Retina (tissue), 1 donor: ENCODE results near the gene FFAR3.
"Not testable (repeated sequence)": the region's sequence is repeated elsewhere in the genome, so short reads cannot be mapped to it uniquely, and the experiment has no call there.

ENCODE experiments used
- DNase-seq: peaks from one replicate; pipeline ENCODE4 v3.0.0-alpha.2; 2016

FFAR3 gene

GRCh38 chr19:35351411-35352176 lies 6.7 kb upstream of the FFAR3 start:
- DNase-seq: no peak

- DNase-seq: no peak
Measured at GRCh38 chr19:35352177-35352447, 6.1 kb upstream of the FFAR3 start.

DNA sequence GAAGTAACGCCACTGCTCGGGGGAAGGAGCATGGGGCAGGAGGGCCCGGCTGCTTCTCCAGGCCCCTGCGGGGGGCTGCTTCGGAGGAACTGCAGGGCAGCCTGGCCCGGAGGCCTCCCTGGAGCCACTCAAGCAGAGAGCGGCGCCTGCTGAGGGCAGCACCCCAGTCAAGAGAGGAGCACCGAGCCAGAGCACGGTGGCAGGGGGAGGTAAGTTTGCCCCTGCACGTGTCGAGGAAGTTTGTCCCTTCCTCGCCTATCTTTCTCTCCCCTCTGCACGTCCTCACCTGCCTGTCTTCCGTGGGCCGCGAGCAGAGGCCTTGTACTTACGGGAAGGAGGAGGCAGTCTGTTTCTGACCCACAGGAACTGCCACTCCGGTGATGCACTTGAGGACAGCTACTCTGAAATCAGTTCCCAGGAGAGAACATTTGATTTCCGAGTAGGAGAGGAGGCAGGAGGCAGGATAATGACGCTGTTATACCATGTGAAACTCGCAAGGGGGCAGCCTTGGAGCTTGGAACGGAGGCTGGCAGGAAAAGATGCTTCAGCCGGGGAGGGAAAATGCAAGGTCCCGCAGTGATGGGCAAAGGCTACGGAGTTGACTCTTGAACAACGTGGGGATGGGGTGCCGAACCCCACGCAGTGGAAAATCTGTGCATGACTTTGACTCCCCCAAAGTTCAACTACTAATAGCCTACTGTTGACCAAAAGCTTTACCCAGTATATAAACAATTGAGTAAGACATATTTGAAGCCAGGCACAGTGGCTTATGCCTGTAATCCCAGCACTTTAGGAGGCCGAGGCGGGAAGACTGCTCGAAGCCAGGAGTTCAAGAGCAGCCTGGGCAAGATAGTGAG lies 5.6 kb upstream of the FFAR3 start:
- DNase-seq: peak; percentile 86

GRCh38 chr19:35353635-35354034 lies 4.6 kb upstream of the FFAR3 start:
- DNase-seq: peak; percentile 1

DNA sequence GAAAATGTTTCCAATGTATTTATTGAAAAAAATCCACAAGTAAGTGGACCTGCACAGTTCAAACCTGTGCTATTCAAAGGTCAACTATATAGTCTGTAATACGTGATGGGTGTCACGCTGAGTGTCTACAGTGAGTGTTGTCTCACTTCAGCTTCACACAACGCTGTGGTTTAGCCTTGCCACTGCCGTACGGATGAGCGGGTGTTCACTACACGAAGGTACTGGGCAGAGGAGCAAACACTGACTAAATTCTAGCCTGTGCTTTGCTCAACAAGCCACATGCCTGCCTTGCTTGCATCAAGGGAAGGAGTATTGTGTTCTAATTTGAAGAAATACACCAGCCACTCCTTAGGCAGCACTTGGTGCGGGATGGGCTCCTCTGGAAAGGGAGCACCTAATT lies 3.4 kb upstream of the FFAR3 start:
- no peak for DNase-seq

GRCh38 chr19:35355791-35356460 lies 2.3 kb upstream of the FFAR3 start:
- DNase-seq: no peak

DNA sequence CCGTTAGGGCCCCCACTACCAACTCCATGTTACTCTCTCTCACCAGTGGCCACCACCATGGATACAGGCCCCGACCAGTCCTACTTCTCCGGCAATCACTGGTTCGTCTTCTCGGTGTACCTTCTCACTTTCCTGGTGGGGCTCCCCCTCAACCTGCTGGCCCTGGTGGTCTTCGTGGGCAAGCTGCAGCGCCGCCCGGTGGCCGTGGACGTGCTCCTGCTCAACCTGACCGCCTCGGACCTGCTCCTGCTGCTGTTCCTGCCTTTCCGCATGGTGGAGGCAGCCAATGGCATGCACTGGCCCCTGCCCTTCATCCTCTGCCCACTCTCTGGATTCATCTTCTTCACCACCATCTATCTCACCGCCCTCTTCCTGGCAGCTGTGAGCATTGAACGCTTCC lies 574 bp downstream of the FFAR3 start:
- not testable (repeated sequence) for DNase-seq

- not testable (repeated sequence) for DNase-seq
Measured at GRCh38 chr19:35359395-35359794, 1.1 kb downstream of the FFAR3 start.

- not testable (repeated sequence) for DNase-seq
Measured at GRCh38 chr19:35360081-35360480, 1.8 kb downstream of the FFAR3 start.

DNA sequence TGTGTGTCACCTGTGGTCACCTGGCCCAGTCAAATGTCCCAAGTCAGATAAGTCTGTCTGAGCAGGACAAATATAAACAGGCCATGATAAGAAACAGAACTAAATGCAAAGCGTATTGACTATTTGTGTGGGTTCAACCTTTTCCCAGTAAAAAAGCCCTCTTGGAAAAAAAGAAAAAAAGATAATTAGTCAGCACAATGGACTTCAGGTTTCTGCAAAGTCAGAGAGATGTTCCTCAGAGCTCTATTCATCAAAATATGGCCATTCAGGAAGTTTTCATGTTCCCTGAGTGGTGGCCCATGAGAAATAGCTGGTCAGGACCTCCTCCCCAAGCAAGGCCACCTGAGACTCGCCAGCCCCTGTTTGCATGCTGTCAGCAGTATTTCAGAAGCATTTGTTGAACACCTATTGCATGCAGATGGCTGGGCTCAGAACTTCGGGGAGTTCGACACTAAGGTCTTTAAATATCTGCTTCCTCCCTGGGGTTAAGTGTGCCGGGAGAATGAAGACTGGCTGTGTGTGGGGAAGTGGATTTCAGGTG lies 2.7 kb downstream of the FFAR3 start:
- DNase-seq: no peak

GRCh38 chr19:35362261-35363000 lies 4.2 kb downstream of the FFAR3 start:
- DNase-seq: no peak

DNA sequence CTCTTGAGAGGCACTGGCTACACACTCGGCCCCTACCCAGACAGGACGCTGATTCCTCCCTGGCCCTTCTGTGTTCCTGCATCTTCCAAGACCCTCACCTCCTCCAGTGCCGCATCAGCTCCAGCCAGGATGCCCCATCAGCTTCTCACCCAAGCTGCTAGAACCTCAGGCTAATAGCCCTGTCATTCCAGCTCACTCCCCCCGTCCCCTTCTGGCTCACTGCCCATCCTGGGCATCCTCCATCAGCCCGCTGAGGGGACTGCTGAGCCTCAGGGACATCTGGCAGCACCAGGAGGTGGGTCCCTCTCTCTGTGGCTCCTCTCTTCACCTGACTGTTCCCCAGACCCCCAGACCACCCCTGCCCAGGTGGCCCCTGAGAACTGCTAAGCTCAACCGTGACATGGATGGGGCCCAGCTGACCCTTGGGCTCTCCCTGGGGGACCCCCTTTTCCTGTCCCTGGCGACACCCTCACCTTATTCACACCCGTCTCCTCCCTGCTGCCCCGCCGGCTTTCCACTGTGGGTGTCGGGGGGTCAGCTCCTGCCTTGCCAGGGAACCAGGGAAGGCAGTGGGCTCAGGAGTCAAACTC lies 4.8 kb downstream of the FFAR3 start:
- no peak for DNase-seq

DNA sequence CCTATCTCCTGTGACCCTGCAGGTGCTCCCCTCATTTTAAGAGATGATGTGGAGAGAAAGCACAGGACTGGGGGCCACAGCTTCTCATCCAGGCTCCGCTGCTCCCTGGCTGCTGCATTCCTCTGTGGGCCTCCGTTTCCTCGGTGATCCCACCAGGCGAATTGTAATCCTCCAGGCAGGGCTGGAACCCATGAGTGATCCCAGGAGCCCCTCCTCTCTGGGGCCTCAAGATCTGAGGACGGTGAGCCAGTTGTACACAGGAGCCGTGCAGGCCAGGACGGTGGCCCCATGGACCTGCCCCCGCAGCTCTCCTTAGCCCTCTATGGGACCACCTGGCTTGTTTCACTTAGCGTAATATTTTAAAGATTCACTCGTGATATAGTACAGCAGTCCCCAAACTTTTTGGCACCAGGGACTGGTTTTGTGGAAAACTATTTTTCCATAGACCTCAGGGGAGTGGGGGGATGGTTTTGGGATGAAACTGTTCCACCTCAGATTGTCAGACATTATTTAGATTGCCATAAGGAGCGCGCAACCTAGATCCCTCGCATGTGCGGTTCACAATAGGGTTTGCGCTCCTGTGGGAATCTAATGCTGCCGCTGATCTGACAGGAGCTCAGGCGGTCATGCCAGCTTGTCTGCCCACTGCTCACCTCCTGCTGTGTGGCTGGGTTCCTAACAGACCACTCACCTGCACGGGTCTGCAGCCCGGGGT lies 5.6 kb downstream of the FFAR3 start:
- DNase-seq: no peak

DNA sequence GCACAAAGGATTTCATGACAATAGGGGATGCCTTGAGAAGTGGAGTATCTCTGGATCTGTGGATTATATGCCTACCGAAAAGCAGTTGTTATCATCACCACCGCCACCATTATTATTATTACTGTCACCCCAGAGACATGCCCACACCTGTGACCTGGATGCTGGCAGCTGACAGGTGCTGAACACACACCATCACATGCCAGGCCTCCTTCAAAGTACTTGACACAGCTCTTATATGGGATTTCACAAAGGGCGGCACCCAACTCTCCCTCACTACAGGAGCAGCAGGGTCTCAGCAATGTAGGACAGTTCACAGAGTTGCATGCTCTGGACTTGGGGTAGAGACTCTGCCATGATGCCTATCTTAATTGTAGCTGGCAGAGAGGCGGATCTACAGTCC lies 7.0 kb downstream of the FFAR3 start:
- no peak for DNase-seq

- no peak for DNase-seq
Measured at GRCh38 chr19:35368378-35368777, 10.1 kb downstream of the FFAR3 start.

DNA sequence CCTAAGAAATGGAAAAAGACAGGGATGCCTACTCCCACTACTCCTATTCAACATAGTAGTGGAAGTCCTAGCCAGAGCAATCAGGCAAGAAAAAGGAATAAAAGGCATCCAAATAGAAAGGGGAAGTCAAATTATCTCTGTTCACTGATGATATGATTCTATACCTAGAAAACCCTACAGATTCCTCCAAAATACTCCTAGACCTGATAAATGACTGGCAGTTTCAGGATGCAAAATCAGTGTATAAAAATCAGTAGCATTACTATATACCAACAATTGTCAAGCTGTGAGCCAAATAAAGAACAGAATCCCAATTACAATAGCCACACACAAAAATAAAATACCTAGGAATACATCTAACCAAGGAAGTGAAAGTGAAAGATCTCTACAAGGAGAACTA lies 11.3 kb downstream of the FFAR3 start:
- no peak for DNase-seq

DNA sequence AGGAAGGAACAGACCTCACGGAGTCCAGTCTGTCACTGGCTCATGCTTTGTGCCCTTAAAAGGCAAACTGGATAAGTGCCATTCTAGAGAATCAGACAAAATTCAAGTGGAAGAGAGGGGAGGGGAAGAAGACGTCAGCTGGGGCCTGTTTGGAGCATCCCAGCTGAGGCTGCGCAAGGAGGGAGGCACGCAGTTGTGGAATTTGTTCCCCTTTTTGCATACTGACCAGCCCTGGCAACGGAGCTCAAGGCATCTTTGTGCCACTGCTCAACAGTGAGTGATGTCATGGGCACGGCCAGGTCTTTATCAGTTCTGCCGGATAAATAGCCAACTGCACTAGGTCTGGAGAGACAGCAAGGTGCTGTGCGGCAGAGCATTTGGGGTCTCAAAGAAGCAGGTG lies 12.5 kb downstream of the FFAR3 start, which contains the start of gene GPR42:
TSS of gene GPR42 (plus strand) at position 347 of the 400 bp plus-strand sequence. CDS start 292 bp downstream, outside the sequence.
- DNase-seq: no peak

DNA sequence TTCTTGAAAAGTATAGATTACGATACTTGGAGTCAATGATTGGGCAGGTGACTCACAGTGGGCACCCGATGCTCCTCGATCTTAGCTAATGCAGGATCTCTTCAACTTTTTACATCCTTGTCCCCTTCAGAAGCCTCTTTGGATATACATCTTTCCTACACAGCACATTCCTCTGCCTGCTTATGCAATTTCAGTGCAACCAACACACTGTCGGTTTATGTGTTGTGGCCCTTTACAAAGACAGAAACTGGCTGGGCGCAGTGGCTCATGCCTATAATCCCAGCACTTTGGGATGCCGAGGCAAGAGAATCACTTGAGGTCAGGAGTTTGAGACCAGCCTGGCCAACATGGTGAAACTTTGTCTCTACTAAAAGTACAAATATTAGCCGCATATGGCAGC lies 15.2 kb downstream of the FFAR3 start:
- no peak for DNase-seq

- DNase-seq: not testable (repeated sequence)
Measured at GRCh38 chr19:35374031-35374430, 15.8 kb downstream of the FFAR3 start.

DNA sequence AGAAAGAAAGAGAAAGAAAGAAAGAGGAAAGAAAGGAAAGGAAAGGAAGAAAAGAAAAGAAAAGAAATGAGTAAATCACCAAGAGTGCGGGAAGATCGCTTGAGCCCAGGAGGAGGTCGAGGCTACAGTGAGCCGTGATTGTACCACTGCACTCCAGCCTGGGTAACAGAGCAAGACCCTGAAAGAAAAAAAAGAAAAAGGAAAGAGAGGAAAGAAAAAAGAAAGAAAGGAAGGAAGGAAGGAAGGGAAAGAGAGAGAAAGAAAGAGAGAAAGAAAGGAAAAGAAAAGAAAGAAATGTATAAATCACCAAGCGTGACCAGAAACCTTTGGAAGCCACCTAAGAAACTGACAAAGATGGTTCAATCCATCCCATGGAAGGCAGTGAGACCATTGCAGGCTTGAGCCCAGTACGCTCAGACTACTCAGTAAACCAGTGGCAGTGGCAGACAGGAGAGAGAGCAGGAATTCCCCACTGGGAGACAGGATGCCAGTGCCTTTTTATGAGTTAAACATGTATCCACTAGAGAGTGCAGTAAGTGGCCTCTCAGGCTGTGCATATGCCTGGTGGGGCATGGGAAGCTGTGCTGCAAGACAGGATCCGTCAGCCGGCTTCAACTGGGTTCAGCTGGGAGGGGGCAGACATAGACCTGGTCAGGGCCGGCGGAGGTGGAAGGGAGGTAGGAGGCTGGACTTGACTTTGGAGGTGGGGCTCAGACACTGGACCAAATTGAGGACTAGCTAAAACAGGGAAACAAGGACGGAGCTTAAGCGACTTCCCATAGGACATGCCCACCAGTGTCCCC lies 17.4 kb downstream of the FFAR3 start:
- no peak for DNase-seq

GRCh38 chr19:35377656-35378055 lies 19.4 kb downstream of the FFAR3 start:
- DNase-seq: no peak
